Measurements from ENCODE around the gene LYZL1. TPM values are rescaled to one million over a fixed set of nuclear protein-coding genes. Genes with fewer than 3 reads are reported as not detected.

LYZL1 gene
- total and polyA plus RNA-seq, 7 donors: not detected

DNA sequence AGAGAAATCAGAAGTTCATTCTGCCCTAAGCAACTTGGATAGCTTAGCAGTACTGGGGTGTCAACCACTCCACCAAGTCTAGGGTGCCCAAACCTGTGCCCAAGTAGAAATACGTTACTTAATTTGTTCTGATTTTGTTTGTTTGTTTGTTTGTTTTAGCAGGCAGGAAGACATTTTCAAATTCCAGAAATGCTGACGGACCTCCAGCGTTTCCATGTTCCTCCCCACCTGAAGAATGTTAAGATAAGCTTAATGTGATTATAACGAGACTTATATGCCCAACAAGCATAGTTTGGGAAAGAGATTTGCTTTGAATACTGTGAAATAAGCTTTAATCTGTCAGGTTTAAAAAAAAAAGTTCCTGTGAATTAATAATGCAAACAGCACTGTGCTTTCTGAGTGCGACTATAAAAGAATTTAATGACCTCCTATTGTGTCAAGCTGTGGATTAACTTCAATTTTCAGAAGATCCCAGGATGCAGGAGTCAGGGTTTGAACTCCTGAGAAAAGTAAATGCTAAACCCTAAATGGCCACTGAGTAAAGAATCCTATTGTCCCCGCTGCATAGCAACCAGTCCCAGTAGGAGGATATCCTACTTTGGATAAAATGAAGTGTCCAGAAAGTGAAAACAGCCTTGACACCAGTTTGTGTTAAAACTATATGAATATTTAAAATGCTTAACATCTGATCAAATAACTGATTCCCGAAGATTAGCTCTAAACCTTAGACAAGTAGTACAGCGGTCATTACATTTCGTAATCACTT is 56.5 kb downstream of the LYZL1 start:
- no peak for TF ChIP-seq POLR2A (IDR thresholded peaks at IDR 0.05)
- TF ChIP-seq POLR2AphosphoS5 (IDR thresholded peaks at IDR 0.05): no peak
- no peak for TF ChIP-seq EP300 (IDR thresholded peaks at IDR 0.05)
- TF ChIP-seq, protein P1, sequence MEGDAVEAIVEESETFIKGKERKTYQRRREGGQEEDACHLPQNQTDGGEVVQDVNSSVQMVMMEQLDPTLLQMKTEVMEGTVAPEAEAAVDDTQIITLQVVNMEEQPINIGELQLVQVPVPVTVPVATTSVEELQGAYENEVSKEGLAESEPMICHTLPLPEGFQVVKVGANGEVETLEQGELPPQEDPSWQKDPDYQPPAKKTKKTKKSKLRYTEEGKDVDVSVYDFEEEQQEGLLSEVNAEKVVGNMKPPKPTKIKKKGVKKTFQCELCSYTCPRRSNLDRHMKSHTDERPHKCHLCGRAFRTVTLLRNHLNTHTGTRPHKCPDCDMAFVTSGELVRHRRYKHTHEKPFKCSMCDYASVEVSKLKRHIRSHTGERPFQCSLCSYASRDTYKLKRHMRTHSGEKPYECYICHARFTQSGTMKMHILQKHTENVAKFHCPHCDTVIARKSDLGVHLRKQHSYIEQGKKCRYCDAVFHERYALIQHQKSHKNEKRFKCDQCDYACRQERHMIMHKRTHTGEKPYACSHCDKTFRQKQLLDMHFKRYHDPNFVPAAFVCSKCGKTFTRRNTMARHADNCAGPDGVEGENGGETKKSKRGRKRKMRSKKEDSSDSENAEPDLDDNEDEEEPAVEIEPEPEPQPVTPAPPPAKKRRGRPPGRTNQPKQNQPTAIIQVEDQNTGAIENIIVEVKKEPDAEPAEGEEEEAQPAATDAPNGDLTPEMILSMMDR (IDR thresholded peaks at IDR 0.05): no peak
- Histone ChIP-seq H3K4me3 (no peak overlapping the region), H3K27me3 (no peaks in the 10 kb centered on the region), H3K27ac (no peak overlapping the region), H3K4me1 (no peaks in the 10 kb centered on the region), H3K9me3 (peaks cover 0 to 7% (median 0%) of the 10 kb centered on the region in 4 donors), H3K36me3 (no peaks in the 10 kb centered on the region)
- DNase-seq: no peak
- intact Hi-C loops (cut with DNase I): no loop called here
- 69 to 89% methylated on average over 9 of the region's 9 CpGs for WGBS, 2 donors

DNA sequence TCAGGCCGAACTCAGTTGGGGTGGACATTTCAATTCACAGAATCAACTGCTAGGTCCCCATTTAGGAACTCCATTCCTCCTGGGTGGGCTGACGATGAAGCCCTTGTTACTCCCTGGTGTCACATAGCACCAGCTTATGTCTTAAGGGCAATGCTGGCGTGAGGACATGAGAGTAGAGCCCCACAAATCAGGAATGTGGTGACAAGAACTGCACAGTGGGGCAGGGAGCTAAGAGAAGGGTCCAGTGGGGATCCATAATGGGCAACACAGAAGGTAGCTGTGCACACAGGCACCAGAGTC is 57.0 kb downstream of the LYZL1 start:
- no peaks in the 10 kb centered on the region for H3K27me3 ChIP-seq
- H3K27ac ChIP-seq: no peak overlapping the region
- H3K4me3 ChIP-seq: no peak overlapping the region
- H3K9me3 ChIP-seq: peaks cover 0 to 7% (median 0%) of the 10 kb centered on the region in 4 donors
- H3K4me1 ChIP-seq: peaks cover 0 to 2% (median 0%) of the 10 kb centered on the region in 4 donors
- no peaks in the 10 kb centered on the region for H3K36me3 ChIP-seq
- no peak for DNase-seq
- intact Hi-C loops (cut with DNase I): no loop called here
- TF ChIP-seq POLR2AphosphoS5 (IDR thresholded peaks at IDR 0.05): no peak
- no peak for TF ChIP-seq POLR2A (IDR thresholded peaks at IDR 0.05)
- TF ChIP-seq, protein P1 (IDR thresholded peaks at IDR 0.05): no peak
- TF ChIP-seq EP300 (IDR thresholded peaks at IDR 0.05): no peak
- WGBS, 2 donors: 91 to 93% methylated on average over 3 of the region's 3 CpGs

DNA sequence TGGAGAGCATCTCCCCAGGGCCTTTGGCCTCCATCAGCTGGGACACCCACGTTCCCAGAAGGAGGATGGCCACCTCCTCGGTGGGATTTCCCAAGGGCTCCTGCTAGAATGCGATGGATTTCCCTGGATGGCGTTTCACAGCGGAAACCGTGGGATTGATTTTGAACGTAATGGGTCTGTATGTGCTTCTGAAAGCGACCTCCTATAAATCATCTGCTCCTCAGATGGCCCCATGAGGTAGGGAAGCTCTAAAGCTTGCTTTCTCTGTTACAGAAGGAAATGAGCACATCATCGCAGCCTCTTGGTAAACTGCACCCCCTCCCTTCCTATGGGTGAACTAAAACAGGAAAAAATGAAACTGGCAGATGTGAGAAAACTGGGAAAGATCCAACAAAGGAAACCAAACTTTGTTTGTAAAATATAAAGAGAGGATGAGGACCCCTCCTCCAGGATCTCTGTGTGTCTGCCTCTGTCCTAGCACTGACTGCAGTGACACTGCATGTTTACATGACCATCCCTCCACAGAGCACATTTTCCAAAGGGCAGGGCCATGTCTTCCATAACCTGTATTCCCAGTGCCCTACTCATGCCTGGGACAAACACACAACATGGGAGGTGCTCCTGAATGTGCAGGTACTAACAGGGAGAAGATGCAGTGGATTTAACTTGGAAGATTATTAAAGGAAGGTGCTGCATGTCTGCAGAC is 57.6 kb downstream of the LYZL1 start:
- TF ChIP-seq EP300 (IDR thresholded peaks at IDR 0.05): no peak
- TF ChIP-seq POLR2A (IDR thresholded peaks at IDR 0.05): no peak
- TF ChIP-seq, protein P1 (IDR thresholded peaks at IDR 0.05): no peak
- TF ChIP-seq POLR2AphosphoS5 (IDR thresholded peaks at IDR 0.05): no peak
- no peaks in the 10 kb centered on the region for H3K27me3 ChIP-seq
- H3K4me1 ChIP-seq: peaks cover 0 to 8% (median under 1%) of the 10 kb centered on the region in 4 donors
- intact Hi-C loops (cut with DNase I): no loop called here
- no peak overlapping the region for H3K4me3 ChIP-seq
- DNase-seq: no peak
- no peak overlapping the region for H3K27ac ChIP-seq
- no peaks in the 10 kb centered on the region for H3K36me3 ChIP-seq
- WGBS, 2 donors: 80 to 82% methylated on average over 9 of the region's 9 CpGs
- peaks cover 0 to 4% (median 0%) of the 10 kb centered on the region in 4 donors for H3K9me3 ChIP-seq

DNA sequence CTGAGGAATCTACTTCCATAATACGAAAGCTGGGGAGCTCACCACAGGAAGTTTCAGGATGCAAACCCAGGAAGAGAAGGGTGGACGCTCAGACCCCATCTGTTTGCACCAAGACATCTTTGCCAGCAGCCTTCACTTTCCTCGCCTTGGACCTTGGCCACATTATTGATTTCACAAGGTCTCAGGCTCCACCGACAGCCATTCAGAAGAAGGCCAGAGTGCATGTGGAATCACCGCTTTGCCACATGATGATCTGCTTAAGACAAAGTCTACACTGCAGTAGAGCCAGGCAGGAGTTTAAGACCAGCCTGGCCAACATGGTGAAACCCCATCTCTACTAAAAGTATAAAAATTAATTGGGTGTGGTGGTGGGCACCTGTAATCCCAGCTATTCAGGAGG is 60.0 kb downstream of the LYZL1 start:
- DNase-seq: no peak
- 70 to 79% methylated on average over 5 of the region's 5 CpGs for WGBS, 2 donors
- Histone ChIP-seq H3K27ac (no peak overlapping the region), H3K4me3 (no peak overlapping the region), H3K36me3 (no peaks in the 10 kb centered on the region), H3K9me3 (no peaks in the 10 kb centered on the region), H3K4me1 (peaks cover 0 to 21% (median 13%) of the 10 kb centered on the region in 4 donors), H3K27me3 (no peaks in the 10 kb centered on the region)
- intact Hi-C loops (cut with DNase I): no loop called here
- TF ChIP-seq POLR2AphosphoS5 (IDR thresholded peaks at IDR 0.05) (no peak), EP300 (IDR thresholded peaks at IDR 0.05) (no peak), POLR2A (IDR thresholded peaks at IDR 0.05) (no peak)
- TF ChIP-seq, protein P1 (IDR thresholded peaks at IDR 0.05): no peak
